HCT116 (cell line): ENCODE data around the gene TTYH3. TPM values are rescaled to one million over a fixed set of nuclear protein-coding genes. Genes with fewer than 3 reads are reported as not detected.

ENCODE experiments used
- ATAC-seq: fragments of 200-7000 bp; cut with Tn5 transposase; 2 replicates; pipeline ENCODE4 v1.9.1; 2020; ENCODE audit warnings: mild to moderate bottlenecking, moderate library complexity
- BruUV-seq: library from RNA; stranded (reverse); fragments of 400-500 nt; replicated peaks from 2 replicates; lab custom pipeline; 2021; lab: Mats Ljungman, UMichigan
- CTCF ChIA-PET: fragments of 300-600 bp; sonication (Branson Sonifier 250); formaldehyde crosslinking; loops from one replicate; lab custom pipeline; 2021; ENCODE audit warnings: antibody characterized with exemption; lab: Charles Lee
- POLR2A ChIA-PET: fragments of 300-600, 350-600 bp; sonication (Branson Sonifier 250); formaldehyde crosslinking; loops from one replicate; lab custom pipeline; 2021; ENCODE audit warnings: antibody characterized with exemption; lab: Charles Lee
- RAD21 ChIA-PET, 2 experiments: fragments of 300-600 bp; sonication (Branson Sonifier 250); formaldehyde crosslinking; loops; one replicate each; lab custom pipeline; 2023; ENCODE audit warnings: low total read pairs in 2 of 2; ENCODE audit not compliant: uncharacterized antibody in 2 of 2, unreplicated experiment in 2 of 2, low non-redundant PET in 1 of 2; lab: Charles Lee
- DNase-seq: peaks from one replicate; pipeline ENCODE4 v3.0.0-alpha.2; 2010; ENCODE audit warnings: low read depth, low spot score
- H2AFZ ChIP-seq: fragments of 200-600 bp; shearing (Covaris generic), sonication (generic); 2 replicates; pipeline ENCODE4 v1.6.1; 2017; ENCODE audit warnings: low read depth, mixed run types, mixed read lengths, antibody characterized with exemption, low read length; ENCODE audit not compliant: poor library complexity, severe bottlenecking
- H3K27ac ChIP-seq: 2 replicates; pipeline ENCODE4 v1.5.1; 2012; ENCODE audit warnings: low read depth, low read length
- H3K27me3 ChIP-seq: fragments of 200-600 bp; sonication (generic); 2 replicates; pipeline ENCODE4 v1.6.1; 2016; ENCODE audit warnings: mixed run types, low read length, mixed read lengths; ENCODE audit not compliant: insufficient read depth
- H3K36me3 ChIP-seq, 2 experiments: fragments of 200-500 bp in 1 of 2; fragments of 200-600 bp in 1 of 2; sonication (Bioruptor generic) in 1 of 2; sonication (generic) in 1 of 2; 2 replicates each; pipeline versions ENCODE4 v1.5.1 to v1.6.1; 2014 to 2016; ENCODE audit warnings: low read length in 2 of 2, inconsistent platforms in 1 of 2, mixed read lengths in 1 of 2, mixed run types in 1 of 2; ENCODE audit not compliant: insufficient read depth in 2 of 2, control insufficient read depth in 1 of 2
- H3K4me1 ChIP-seq, 2 experiments: fragments of 200-600 bp in 1 of 2; sonication (generic) in 1 of 2; 2 replicates each; pipeline versions ENCODE4 v1.5.1 to v1.6.1; 2012 to 2017; ENCODE audit warnings: low read length in 2 of 2, inconsistent platforms in 1 of 2, mild to moderate bottlenecking in 1 of 2, mixed read lengths in 1 of 2, mixed run types in 1 of 2, moderate library complexity in 1 of 2; ENCODE audit not compliant: insufficient read depth in 2 of 2, control insufficient read depth in 1 of 2
- H3K4me2 ChIP-seq: fragments of 200-600 bp; sonication (generic); 2 replicates; pipeline ENCODE4 v1.6.1; 2017; ENCODE audit warnings: mixed run types, low read length, mixed read lengths
- H3K4me3 ChIP-seq, 2 experiments: fragments of 200-600 bp in 1 of 2; sonication (generic) in 1 of 2; replicated peaks in 1 of 2; 2 replicates each; pipeline ENCODE4 v1.5.1; 2011 to 2016; ENCODE audit warnings: low read length in 2 of 2, control low read depth in 1 of 2, low read depth in 1 of 2, mild to moderate bottlenecking in 1 of 2, mixed read lengths in 1 of 2, mixed run types in 1 of 2
- H3K79me2 ChIP-seq: fragments of 200-600 bp; sonication (generic); 2 replicates; pipeline ENCODE4 v1.6.1; 2017; ENCODE audit warnings: mild to moderate bottlenecking, mixed run types, low read length, moderate library complexity, mixed read lengths; ENCODE audit not compliant: insufficient read depth
- H3K9ac ChIP-seq: fragments of 200-600 bp; sonication (generic); 2 replicates; pipeline ENCODE4 v1.6.1; 2016; ENCODE audit warnings: low read length, mixed read lengths
- H3K9me2 ChIP-seq: fragments of 200-600 bp; sonication (generic), shearing (Covaris generic); 2 replicates; pipeline ENCODE4 v1.6.1; 2017; ENCODE audit warnings: mixed run types, mild to moderate bottlenecking, moderate library complexity; ENCODE audit not compliant: insufficient read depth
- H3K9me3 ChIP-seq, 2 experiments: fragments of 200-500 bp in 1 of 2; fragments of 200-600 bp in 1 of 2; sonication (Bioruptor generic) in 1 of 2; sonication (generic) in 1 of 2; 2 replicates each; pipeline ENCODE4 v1.6.1; 2014 to 2017; ENCODE audit warnings: low read length in 2 of 2, mixed read lengths in 2 of 2, inconsistent platforms in 1 of 2, low read depth in 1 of 2, mild to moderate bottlenecking in 1 of 2, mixed run types in 1 of 2, moderate library complexity in 1 of 2; ENCODE audit not compliant: control insufficient read depth in 1 of 2, insufficient read depth in 1 of 2
- H4K20me1 ChIP-seq: fragments of 200-600 bp; sonication (generic), shearing (Covaris generic); 2 replicates; pipeline ENCODE4 v1.6.1; 2017; ENCODE audit warnings: mixed run types, mild to moderate bottlenecking, moderate library complexity; ENCODE audit not compliant: insufficient read depth
- CEBPB ChIP-seq: IDR thresholded peaks from 2 replicates; pipeline ENCODE4 v1.6.1; 2012; ENCODE audit warnings: low read depth
- EGR1 ChIP-seq: IDR thresholded peaks from 2 replicates; pipeline ENCODE4 v1.6.1; 2012; ENCODE audit warnings: low read depth
- ELF1 ChIP-seq: IDR thresholded peaks from 2 replicates; pipeline ENCODE4 v1.6.1; 2012; ENCODE audit warnings: low read depth, borderline replicate concordance
- EZH2phosphoT487 ChIP-seq: fragments of 200-600 bp; IDR thresholded peaks from 2 replicates; pipeline ENCODE4 v1.6.1; 2018; ENCODE audit warnings: antibody characterized with exemption, borderline replicate concordance
- FOSL1 ChIP-seq: IDR thresholded peaks from 2 replicates; pipeline ENCODE4 v1.6.1; 2012; ENCODE audit warnings: low read depth
- JUND ChIP-seq: IDR thresholded peaks from 2 replicates; pipeline ENCODE4 v1.6.1; 2012
- POLR2A ChIP-seq: IDR thresholded peaks from 2 replicates; pipeline ENCODE4 v1.7.0; 2011; ENCODE audit warnings: borderline replicate concordance; ENCODE audit not compliant: insufficient read depth, insufficient read length; ENCODE audit errors: extremely low read depth
- POLR2AphosphoS5 ChIP-seq: IDR thresholded peaks from 2 replicates; pipeline ENCODE4 v1.6.1; 2011; ENCODE audit warnings: mild to moderate bottlenecking, low read depth, low read length, moderate library complexity
- RAD21 ChIP-seq: IDR thresholded peaks from 2 replicates; pipeline ENCODE4 v1.6.1; 2012; ENCODE audit warnings: low read depth, mild to moderate bottlenecking
- SIN3A ChIP-seq: IDR thresholded peaks from 2 replicates; pipeline ENCODE4 v1.6.1; 2012; ENCODE audit warnings: low read depth
- SRF ChIP-seq: IDR thresholded peaks from 2 replicates; pipeline ENCODE4 v1.6.1; 2012; ENCODE audit warnings: low read depth
- TCF7L2 ChIP-seq: IDR thresholded peaks from 2 replicates; pipeline ENCODE4 v1.7.0; 2011; ENCODE audit warnings: borderline replicate concordance, inconsistent platforms; ENCODE audit not compliant: insufficient read depth, insufficient read length; ENCODE audit errors: extremely low read depth
- ZFX ChIP-seq: fragments of 450-650 bp; IDR thresholded peaks from 2 replicates; pipeline ENCODE4 v1.6.1; 2017
- ZNF274 ChIP-seq: fragments of 200-500 bp; sonication (Bioruptor generic); IDR thresholded peaks from 2 replicates; pipeline ENCODE4 v1.6.1; 2014; ENCODE audit warnings: mild to moderate bottlenecking, low read depth, low read length, inconsistent platforms
- intact Hi-C: fragments of 100-400 bp; cut with micrococcal nuclease; formaldehyde crosslinking; loops from 2 replicates; pipeline ENCODE4 v1.10.0; 2022
- total RNA-seq: library from RNA; stranded (reverse); gene quantifications from one replicate; pipeline ENCODE4 v1.2.1, GENCODE V29; 2021; ENCODE audit not compliant: unreplicated experiment
- TF ChIP-seq, protein P1 (sequence below), 3 experiments: fragments of 200-600 bp in 1 of 3; sonication (generic) in 1 of 3; IDR thresholded peaks in 2 of 3; conservative IDR thresholded peaks in 1 of 3; 2 replicates each; pipeline ENCODE4 v1.5.1; 2012 to 2017; ENCODE audit warnings: low read depth in 2 of 3, low read length in 2 of 3, antibody characterized with exemption in 1 of 3, borderline replicate concordance in 1 of 3, control low read depth in 1 of 3, mild to moderate bottlenecking in 1 of 3, mixed read lengths in 1 of 3, mixed run types in 1 of 3, moderate library complexity in 1 of 3; ENCODE audit not compliant: insufficient read depth in 1 of 3
- TF ChIP-seq, protein P2 (sequence below): IDR thresholded peaks from 2 replicates; pipeline ENCODE4 v1.6.1; 2012
- TF ChIP-seq, protein P3 (sequence below): IDR thresholded peaks from 2 replicates; pipeline ENCODE4 v1.6.1; 2012

Gene TTYH3
- total RNA-seq, 1 experiment from 2014 or later: 40.3 TPM

DNA sequence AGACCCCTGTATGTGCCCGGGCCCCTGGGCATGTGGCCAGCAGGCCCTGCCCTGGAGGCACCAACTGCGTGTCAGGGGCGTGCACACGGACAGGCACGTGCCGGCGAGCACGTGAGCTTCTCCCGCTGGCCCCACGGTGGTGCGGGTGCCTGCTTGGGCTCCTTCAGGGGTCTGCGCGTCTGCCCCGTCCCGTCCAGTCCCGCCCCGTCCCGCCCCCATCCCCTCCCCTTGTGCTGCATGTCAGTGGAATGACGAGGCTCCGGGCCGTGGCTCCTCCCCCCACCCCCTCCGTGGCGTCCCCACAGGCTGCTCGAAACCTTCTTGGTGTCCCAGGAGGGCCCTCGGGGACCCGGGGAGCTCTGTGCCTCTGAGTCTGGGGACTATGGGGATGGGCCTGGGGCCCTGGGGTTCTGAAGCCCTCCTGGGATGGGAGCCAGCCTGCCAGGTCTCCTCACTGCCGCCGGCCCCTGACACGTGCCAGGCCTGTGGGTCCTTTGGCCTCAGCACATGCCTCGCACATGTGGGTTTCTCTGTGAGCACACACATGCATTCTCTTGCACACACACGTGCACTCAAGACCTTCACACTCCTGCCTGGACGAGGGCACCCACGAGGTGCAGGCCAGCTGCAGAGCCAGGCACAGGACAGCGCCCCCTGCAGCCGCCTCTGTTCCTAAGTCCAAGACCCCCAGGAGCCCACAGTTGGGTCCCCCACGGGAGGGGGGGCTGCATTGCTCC is 28.7 kb downstream of the TTYH3 start:
- no peak overlapping the region for H2AFZ ChIP-seq
- no peak overlapping the region for H3K4me2 ChIP-seq
- ChIA-PET POLR2A (interaction anchor here (0.6 kb wide), 1 partner anchor 9 kb away, joined by 3 read pairs; no protein-coding TSS in a partner anchor), CTCF (no interaction called here), RAD21 (no interaction called here)
- no peak overlapping the region for H3K4me3 ChIP-seq
- 0 out of 4 replicates have a peak, but pooled peaks cover 0 to 4% of the 10 kb centered on the region in 2 experiments for H3K4me1 ChIP-seq
- no peak overlapping the region for H3K27ac ChIP-seq
- DNase-seq (no peak), ATAC-seq (no peak)
- no TSS peak for BruUV-seq
- H3K79me2 ChIP-seq: no peaks in the 10 kb centered on the region
- H3K9me3 ChIP-seq: no peaks in the 10 kb centered on the region
- H3K27me3 ChIP-seq: no peaks in the 10 kb centered on the region
- no peaks in the 10 kb centered on the region for H4K20me1 ChIP-seq
- H3K36me3 ChIP-seq: no peaks in the 10 kb centered on the region; a peak in 1 of 4 replicates
- intact Hi-C loops: no loop called here
- H3K9me2 ChIP-seq: no peaks in the 10 kb centered on the region
- TF ChIP-seq, protein P1, sequence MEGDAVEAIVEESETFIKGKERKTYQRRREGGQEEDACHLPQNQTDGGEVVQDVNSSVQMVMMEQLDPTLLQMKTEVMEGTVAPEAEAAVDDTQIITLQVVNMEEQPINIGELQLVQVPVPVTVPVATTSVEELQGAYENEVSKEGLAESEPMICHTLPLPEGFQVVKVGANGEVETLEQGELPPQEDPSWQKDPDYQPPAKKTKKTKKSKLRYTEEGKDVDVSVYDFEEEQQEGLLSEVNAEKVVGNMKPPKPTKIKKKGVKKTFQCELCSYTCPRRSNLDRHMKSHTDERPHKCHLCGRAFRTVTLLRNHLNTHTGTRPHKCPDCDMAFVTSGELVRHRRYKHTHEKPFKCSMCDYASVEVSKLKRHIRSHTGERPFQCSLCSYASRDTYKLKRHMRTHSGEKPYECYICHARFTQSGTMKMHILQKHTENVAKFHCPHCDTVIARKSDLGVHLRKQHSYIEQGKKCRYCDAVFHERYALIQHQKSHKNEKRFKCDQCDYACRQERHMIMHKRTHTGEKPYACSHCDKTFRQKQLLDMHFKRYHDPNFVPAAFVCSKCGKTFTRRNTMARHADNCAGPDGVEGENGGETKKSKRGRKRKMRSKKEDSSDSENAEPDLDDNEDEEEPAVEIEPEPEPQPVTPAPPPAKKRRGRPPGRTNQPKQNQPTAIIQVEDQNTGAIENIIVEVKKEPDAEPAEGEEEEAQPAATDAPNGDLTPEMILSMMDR (IDR thresholded peaks at IDR 0.05 in 2 of 3, conservative IDR thresholded peaks at IDR 0.05 in 1 of 3; ENCODE audit: borderline replicate concordance in 1 of 3, insufficient read depth in 1 of 3, low read depth in 2 of 3, low read length in 2 of 3): peak in 2 of 3 experiments; percentile 53 to 58; a peak in 4 of 6 replicates
- no peak for TF ChIP-seq JUND
- no peak overlapping the region for H3K9ac ChIP-seq

DNA sequence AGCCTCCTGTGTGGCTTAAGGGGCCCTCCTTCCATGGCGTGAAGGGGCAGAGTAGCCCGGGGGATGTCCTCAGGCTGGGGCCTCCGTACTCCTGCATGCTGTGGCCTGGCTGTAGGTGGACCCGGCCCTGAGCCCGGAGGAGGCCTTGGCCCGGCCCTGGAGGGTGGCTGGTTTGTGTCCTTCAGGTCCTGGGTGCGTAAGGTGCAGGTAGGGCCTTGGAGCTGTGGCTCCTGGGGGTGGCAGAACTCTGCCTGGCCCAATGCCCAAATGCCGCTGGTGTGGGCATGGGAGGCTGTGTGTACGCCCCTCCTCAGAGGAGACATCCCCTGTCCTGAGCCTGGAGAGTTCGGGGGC is 29.3 kb downstream of the TTYH3 start:
- Histone ChIP-seq H3K9ac (no peak overlapping the region), H3K9me2 (no peaks in the 10 kb centered on the region), H3K4me1 (0 out of 4 replicates have a peak, but pooled peaks cover 0 to 4% of the 10 kb centered on the region in 2 experiments), H3K9me3 (no peaks in the 10 kb centered on the region), H3K27me3 (no peaks in the 10 kb centered on the region), H3K4me2 (no peak overlapping the region), H3K4me3 (no peak overlapping the region), H3K27ac (no peak overlapping the region), H3K36me3 (no peaks in the 10 kb centered on the region; a peak in 1 of 4 replicates), H3K79me2 (no peaks in the 10 kb centered on the region), H4K20me1 (no peaks in the 10 kb centered on the region), H2AFZ (no peak overlapping the region)
- no TSS peak for BruUV-seq
- POLR2A ChIA-PET: no interaction called here
- RAD21 ChIA-PET: no interaction called here
- DNase-seq (no peak), ATAC-seq (no peak)
- CTCF ChIA-PET: no interaction called here
- intact Hi-C loops: no loop called here
- TF ChIP-seq POLR2AphosphoS5 (no peak), SRF (no peak), JUND (no peak), ELF1 (no peak), ZNF274 (no peak), TCF7L2 (no peak), ZFX (no peak), EZH2phosphoT487 (no peak), CEBPB (no peak), SIN3A (no peak), RAD21 (no peak), FOSL1 (no peak), EGR1 (no peak), POLR2A (no peak)
- TF ChIP-seq, protein P2, sequence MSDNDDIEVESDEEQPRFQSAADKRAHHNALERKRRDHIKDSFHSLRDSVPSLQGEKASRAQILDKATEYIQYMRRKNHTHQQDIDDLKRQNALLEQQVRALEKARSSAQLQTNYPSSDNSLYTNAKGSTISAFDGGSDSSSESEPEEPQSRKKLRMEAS: no peak
- TF ChIP-seq, protein P3, sequence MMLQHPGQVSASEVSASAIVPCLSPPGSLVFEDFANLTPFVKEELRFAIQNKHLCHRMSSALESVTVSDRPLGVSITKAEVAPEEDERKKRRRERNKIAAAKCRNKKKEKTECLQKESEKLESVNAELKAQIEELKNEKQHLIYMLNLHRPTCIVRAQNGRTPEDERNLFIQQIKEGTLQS: no peak
